GM19328 (cell line): ENCODE measurements around the gene SMPD2.

Experiments
- ATAC-seq: cut with Tn5 transposase; IDR thresholded peaks from one replicate; pipeline ENCODE4 v1.9.1; 2021; ENCODE audit warnings: mild to moderate bottlenecking, moderate library complexity; ENCODE audit not compliant: unreplicated experiment

The SMPD2 gene

DNA sequence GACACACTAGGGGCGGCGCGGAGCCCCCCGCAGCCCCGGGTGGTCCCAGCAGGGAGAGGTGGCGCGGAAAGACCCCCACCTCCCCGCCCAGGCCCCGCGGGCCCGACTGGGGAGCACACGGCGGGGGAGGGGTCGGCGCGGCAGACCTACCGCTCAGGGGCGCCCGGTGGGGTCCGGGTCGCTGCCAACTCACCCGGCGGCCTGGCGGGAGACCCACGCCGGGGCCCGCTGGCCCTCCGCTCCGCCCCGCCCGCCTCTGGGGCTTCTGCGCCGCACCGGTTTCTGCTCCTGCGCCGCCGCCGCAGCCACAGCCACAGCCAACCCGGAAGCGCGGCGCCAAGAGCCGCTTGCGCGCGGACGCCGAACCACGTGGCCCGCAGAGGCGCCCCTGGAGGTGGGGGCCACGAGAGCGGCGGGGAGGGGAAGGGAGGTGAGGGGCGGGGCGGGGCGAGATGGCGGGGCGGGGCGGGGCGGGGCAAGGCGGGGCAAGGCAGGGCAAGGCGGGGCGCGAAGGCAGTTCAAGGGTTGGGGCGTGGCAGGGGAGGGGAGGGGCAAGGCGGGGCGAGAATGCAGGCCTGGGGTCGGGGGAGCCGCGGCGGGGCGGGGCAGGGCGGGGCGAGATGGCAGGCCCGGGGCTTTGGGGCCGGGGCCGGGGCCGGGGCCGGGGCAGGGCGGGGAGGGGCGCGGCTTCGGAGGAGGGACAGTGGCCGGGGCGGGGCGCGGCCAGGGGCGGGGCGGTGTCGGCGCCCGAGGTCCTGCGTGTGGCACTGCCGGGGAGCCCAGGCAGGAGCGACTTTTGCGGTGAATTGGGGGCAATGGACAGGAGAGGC, 42.6 kb downstream of the SMPD2 start, which contains the start of gene ZBTB24:
TSS of gene ZBTB24 (minus strand) at position 315 of the 830 bp plus-strand sequence. CDS start 1,193 bp downstream, outside the sequence.
- peak; percentile 82 for ATAC-seq

DNA sequence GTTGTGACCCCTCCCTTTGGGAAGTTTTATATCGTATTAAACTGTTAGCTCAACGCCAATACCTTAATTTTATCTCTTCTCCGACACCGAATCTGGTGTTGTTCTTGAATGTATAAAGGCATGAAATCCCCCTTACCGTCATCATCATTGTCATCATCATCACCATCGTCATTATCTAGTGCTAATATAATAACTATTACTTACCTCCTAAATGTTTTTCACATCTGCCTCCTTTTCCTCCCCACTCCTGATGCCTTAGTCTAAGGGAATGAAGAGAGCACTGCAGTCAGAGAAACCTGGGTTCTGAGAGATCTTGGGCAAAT, 43.2 kb downstream of the SMPD2 start:
- peak; percentile 2 for ATAC-seq

DNA sequence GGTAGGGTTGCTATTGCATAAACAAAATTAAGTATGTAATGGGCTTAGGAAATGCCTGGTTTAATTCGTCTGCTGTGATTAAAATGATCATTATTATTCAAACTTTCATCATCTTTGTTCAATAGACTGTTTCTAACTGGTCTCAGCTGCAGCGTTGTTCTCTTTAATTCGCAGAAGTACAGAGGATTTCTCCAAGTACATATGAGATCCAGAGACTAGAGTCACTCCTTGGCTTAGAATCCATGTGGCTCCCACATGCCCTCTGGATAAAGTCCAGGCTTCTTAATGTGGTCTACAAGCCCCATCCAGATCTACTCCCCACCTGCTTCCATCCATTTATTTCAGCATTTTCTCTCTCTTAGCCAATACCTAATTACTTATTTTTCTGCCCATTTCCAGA, 43.6 kb downstream of the SMPD2 start:
- ATAC-seq = no peak

DNA sequence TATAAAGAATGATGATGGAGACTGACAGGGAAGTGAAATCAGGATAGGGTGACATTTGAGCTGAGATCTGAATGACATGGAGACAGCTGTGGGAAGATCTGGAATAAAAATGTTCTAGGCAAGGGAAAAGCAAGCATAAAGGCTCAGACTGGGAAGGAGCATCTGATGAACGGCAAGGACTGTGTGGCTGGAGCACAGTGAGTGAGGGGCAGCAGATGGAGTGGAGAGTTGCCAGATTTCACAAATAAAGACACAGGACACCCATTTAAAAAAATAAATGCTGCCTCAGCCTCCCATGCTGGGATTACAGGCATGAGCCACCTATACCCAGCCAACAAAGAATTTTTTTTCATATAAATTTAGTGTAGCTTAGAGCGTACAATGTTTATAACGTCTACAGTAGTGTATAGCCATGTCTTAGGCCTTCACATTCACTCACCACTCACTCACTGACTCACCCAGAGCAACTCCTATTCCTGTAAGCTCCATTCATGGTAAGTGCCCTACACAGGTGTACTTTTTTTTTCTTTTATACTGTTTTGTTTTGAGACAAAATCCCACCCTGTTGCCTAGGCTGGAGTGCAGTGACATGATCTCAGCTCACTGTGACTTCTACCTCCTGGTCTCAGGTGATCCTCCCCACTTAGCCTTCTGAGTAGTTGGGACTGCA, 44.9 kb downstream of the SMPD2 start:
- no peak for ATAC-seq

DNA sequence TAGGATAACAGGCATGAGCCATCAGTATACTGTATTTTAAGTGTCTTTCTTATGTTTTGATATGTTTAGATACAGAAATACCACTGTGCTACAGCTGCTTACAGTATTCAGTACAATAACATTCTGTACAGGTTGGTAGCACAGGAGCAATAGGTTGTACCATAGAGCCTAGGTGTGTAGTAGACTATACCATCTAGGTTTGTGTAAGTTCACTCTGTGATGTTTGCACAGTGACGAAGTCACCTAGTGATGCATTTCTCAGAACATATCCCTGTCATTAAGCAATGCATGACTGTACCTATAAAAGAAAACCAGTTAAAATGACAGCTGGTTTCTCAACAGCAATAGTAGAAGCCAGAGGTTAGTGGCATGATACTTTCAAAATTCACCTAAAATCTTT, 45.5 kb downstream of the SMPD2 start:
- ATAC-seq = no peak

DNA sequence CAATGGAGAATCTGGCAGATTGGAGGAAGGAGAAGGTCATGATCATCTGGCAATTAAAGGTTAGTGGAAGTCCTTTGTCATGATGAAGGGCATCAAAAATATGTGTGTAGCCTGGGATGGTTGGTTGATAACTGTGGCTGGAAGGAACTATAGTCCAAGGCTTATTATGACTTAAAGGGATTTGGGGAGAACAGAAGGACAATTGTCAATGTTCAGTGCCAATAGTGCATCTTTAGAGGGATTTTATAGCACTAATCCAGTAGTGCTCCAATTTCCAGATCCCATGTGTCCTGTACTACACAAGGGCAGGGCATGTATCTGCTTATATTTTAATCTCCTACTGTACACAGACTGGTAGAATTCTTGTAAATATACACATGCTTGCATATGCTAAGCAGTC, 47.5 kb downstream of the SMPD2 start:
- ATAC-seq = no peak

DNA sequence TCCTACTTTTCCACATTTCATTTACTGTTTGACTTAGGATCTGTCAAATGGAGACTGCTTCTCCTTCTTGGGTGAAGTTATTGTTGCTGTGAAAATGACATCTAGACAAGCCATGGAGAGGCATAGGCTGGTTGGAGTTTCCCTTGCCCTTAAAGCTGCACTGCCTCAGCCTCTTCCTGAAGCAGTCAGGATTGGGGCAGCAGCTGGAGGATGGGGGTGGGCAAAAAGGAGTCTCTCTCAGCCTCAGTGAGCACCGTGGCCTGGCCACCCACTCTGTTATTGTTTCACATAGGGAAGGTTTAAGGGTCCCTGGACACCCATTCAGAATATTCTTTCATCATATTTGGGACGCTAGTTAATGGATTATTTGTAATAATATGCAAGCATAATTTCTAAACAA, 50.2 kb downstream of the SMPD2 start:
- ATAC-seq = no peak

DNA sequence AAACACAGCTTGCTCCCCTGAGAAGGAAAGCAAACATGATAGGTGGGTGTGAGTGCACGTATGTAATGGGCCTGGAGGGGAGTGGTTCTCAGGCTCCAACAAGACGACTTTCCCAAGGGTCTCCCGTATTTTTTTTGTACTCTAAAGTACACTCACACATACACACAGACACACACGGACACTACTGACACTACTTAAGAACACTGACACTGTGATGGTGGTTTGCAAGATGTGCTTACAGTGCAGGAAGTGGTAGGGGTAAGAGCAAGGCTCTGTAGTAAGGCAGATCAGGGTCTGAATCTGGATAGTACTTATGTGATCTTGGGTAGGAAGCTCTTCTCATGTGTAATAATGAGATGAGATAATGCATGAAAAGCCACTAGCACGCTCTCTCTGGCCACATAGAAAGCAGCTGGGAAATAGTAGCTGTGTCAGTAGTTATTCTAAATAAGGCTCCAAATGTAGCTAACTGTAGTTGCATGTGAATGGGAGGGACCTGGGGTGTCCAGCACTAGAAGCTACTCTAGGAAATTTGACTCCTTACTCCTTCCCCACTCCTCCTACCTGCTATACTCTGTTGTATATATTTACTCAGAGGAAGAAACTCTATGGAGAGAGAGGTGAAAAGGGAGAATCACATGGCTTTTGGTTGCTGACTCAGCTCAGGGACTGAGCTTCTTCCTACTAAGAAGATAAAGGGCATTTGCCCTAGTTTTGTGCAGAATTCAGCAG, 50.8 kb downstream of the SMPD2 start:
- ATAC-seq = no peak
